Measurements from ENCODE around the gene AKNA. TPM values are rescaled to one million over a fixed set of nuclear protein-coding genes. Genes with fewer than 3 reads are reported as not detected.

Gene AKNA
- polyA plus RNA-seq, 1 donor from 2014 or later, result 1.2 TPM

GRCh38 chr9:114284316-114285060, 103.3 kb downstream of the AKNA start:
- no peaks in the 10 kb centered on the region for H3K79me2 ChIP-seq (replicated peaks; ENCODE audit: insufficient read depth, low read length)
- H3K4me3 ChIP-seq (ENCODE audit: low read length), result no peak overlapping the region
- no peaks in the 10 kb centered on the region for H3K36me3 ChIP-seq (ENCODE audit: insufficient read depth, low read length)
- H3K27ac ChIP-seq (ENCODE audit: low read length), result no peak overlapping the region
- H4K20me1 ChIP-seq (ENCODE audit: insufficient read depth), result no peaks in the 10 kb centered on the region
- H3K9me2 ChIP-seq (ENCODE audit: insufficient read depth, low read length), result no peaks in the 10 kb centered on the region
- no peaks in the 10 kb centered on the region for H3K27me3 ChIP-seq (ENCODE audit: insufficient read depth, low read depth, low read length)
- H3K4me2 ChIP-seq (ENCODE audit: low read length), result no peak overlapping the region
- H3K9ac ChIP-seq (ENCODE audit: low read length), result no peak overlapping the region
- H2AFZ ChIP-seq (ENCODE audit: low read depth, low read length), result no peak overlapping the region
- H3K9me3 ChIP-seq (ENCODE audit: low read length), result no peaks in the 10 kb centered on the region
- no peak for TF ChIP-seq POLR2AphosphoS5 (IDR thresholded peaks at IDR 0.05)
- TF ChIP-seq CTCF (IDR thresholded peaks at IDR 0.05; ENCODE audit: poor library complexity, severe bottlenecking), result no peak
- no peak for TF ChIP-seq EP300 (conservative IDR thresholded peaks at IDR 0.05; ENCODE audit: poor library complexity, severe bottlenecking)
- no peak for TF ChIP-seq RAD21 (conservative IDR thresholded peaks at IDR 0.05)
- TF ChIP-seq EZH2 (IDR thresholded peaks at IDR 0.05; ENCODE audit: borderline replicate concordance, insufficient read depth, low read length, poor library complexity, severe bottlenecking), result no peak
- no peak for TF ChIP-seq TAF1 (IDR thresholded peaks at IDR 0.05; ENCODE audit: low read depth)
- no peak for TF ChIP-seq SMC3 (conservative IDR thresholded peaks at IDR 0.05; ENCODE audit: poor library complexity)
- TF ChIP-seq REST (IDR thresholded peaks at IDR 0.05; ENCODE audit: borderline replicate concordance), result no peak
- no peaks in the 10 kb centered on the region for H3F3A ChIP-seq (ENCODE audit: insufficient read depth, low read length, poor library complexity, severe bottlenecking)

Other genes with a start within 250 kb of the AKNA start
- gene COL27A1, start 232.4 kb downstream of the AKNA start, polyA plus RNA-seq, result 0.04 and 0.25 TPM in 2 replicates
- not detected in 2 replicates for gene ORM1, start 64.9 kb downstream of the AKNA start, polyA plus RNA-seq
- gene ORM2, start 58.1 kb downstream of the AKNA start, polyA plus RNA-seq, result not detected in 2 replicates
- gene WHRN, start 117.5 kb upstream of the AKNA start, polyA plus RNA-seq, result 2.5 and 4.6 TPM in 2 replicates
- gene ATP6V1G1, start 199.8 kb upstream of the AKNA start, polyA plus RNA-seq, result 699 and 802 TPM in 2 replicates
- gene TMEM268, start 223.3 kb upstream of the AKNA start, polyA plus RNA-seq, result 8.5 TPM in 2 replicates